ENCODE results near the gene DISP2.

The DISP2 gene

DNA sequence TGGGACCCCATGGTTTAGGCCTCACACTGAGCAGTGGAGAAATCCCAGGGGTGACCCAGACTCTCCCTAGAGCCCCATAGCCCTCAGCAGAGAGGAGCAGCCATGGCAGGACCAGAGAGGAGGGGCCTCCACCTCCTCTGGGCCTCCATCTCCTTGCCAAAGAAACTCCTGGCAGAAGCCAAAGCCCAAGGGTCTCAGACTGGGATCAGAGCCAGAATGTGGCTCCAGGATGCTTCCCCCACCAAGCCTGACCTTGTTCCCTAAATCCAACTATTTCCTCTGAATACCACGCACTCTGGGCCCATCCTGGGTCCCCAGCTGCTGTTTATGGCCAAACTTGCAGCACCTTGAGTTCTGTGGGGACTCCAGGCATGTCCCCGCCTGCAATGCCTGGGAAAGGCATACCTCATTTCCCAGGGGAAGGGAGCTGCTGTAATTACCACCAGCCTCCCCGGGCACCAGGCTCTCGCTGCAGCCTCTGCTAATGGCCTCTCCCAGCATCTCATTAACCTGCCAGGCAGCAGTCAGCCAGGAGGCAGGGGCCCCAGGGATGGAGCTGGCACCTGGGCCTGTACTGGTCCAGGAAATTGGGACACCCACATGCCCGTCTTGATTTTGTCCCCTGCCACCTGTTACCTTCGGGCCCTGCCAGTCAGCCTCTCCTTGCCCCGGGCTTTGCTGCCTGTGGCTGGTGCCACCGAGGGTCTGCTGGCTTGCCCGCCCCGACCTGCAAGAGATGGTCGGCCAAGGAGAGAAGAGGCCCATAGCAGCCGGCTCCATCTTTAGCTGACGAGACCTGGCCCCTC lies 21.9 kb upstream of the DISP2 start:
- Histone ChIP-seq H3K36me3 (ENCODE audit: control insufficient read depth, insufficient read depth, low read length) (no peaks in the 10 kb centered on the region), H3K27ac (ENCODE audit: insufficient read depth, low read depth, low read length, poor library complexity, severe bottlenecking) (no peak overlapping the region), H3K9me3 (ENCODE audit: control insufficient read depth, low read length) (no peaks in the 10 kb centered on the region), H3K27me3 (ENCODE audit: control insufficient read depth, insufficient read depth, low read length, poor library complexity, severe bottlenecking) (no peaks in the 10 kb centered on the region), H3K4me3 (ENCODE audit: insufficient read depth, low read depth, low read length) (no peak overlapping the region), H3K4me1 (ENCODE audit: control insufficient read depth, insufficient read depth, low read length) (peaks cover 24% of the 10 kb centered on the region)
- WGBS, 2 experiments = 84 to 91% methylated on average over 11 to 13 of the region's 13 CpGs

- Histone ChIP-seq H3K4me1 (ENCODE audit: control insufficient read depth, insufficient read depth, low read length) (peaks cover 26% of the 10 kb centered on the region), H3K9me3 (ENCODE audit: control insufficient read depth, low read length) (no peaks in the 10 kb centered on the region), H3K4me3 (ENCODE audit: insufficient read depth, low read depth, low read length) (no peak overlapping the region), H3K36me3 (ENCODE audit: control insufficient read depth, insufficient read depth, low read length) (no peaks in the 10 kb centered on the region), H3K27me3 (ENCODE audit: control insufficient read depth, insufficient read depth, low read length, poor library complexity, severe bottlenecking) (no peaks in the 10 kb centered on the region), H3K27ac (ENCODE audit: insufficient read depth, low read depth, low read length, poor library complexity, severe bottlenecking) (no peak overlapping the region)
- 36 to 44% methylated on average over 5 of the region's 5 CpGs for WGBS, 2 experiments
These were observed 21.3 kb upstream of the DISP2 start for GRCh38 chr15:40336744-40337122.

- Histone ChIP-seq H3K27me3 (ENCODE audit: control insufficient read depth, insufficient read depth, low read length, poor library complexity, severe bottlenecking) (no peaks in the 10 kb centered on the region), H3K36me3 (ENCODE audit: control insufficient read depth, insufficient read depth, low read length) (no peaks in the 10 kb centered on the region), H3K9me3 (ENCODE audit: control insufficient read depth, low read length) (no peaks in the 10 kb centered on the region), H3K27ac (ENCODE audit: insufficient read depth, low read depth, low read length, poor library complexity, severe bottlenecking) (no peak overlapping the region), H3K4me3 (ENCODE audit: insufficient read depth, low read depth, low read length) (no peak overlapping the region), H3K4me1 (ENCODE audit: control insufficient read depth, insufficient read depth, low read length) (peaks cover 26% of the 10 kb centered on the region)
- WGBS, 2 experiments = 72 to 75% methylated on average over 19 of the region's 19 CpGs
These were observed 20.4 kb upstream of the DISP2 start for GRCh38 chr15:40337597-40337996.

DNA sequence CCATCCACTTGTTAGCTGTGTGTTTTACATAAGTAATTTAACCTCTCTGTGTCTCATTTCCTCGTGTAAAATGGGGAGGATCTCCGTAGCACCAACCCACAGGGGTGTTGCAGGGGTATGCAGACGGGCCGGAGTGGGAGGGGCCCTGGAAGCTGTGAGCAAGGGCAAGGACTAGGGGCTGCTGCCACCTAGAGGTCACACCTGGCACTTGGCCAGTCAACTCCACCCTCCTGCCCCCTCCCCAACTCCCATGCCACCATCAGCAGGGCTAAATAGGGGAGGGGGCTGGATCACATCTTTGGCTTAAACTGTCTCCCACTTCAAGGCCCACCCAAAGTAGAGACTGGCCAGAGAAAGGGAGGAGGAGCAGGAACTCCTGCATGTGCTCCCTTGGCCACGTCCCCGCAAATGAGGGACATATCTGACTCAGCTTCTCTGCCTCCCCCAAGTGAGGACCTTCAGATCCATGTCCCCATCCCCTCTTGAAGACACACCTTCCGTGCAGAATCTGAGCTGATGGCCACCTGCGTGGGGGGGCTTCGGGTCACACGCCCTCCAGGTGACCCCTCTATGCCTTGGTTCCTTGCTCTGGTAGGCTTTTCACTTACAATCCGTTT lies 19.9 kb upstream of the DISP2 start:
- Histone ChIP-seq H3K36me3 (ENCODE audit: control insufficient read depth, insufficient read depth, low read length) (no peaks in the 10 kb centered on the region), H3K9me3 (ENCODE audit: control insufficient read depth, low read length) (no peaks in the 10 kb centered on the region), H3K27ac (ENCODE audit: insufficient read depth, low read depth, low read length, poor library complexity, severe bottlenecking) (no peak overlapping the region), H3K27me3 (ENCODE audit: control insufficient read depth, insufficient read depth, low read length, poor library complexity, severe bottlenecking) (no peaks in the 10 kb centered on the region), H3K4me3 (ENCODE audit: insufficient read depth, low read depth, low read length) (no peak overlapping the region), H3K4me1 (ENCODE audit: control insufficient read depth, insufficient read depth, low read length) (peaks cover 26% of the 10 kb centered on the region)
- 38 to 39% methylated on average over 11 of the region's 11 CpGs for WGBS, 2 experiments

- Histone ChIP-seq H3K27me3 (ENCODE audit: control insufficient read depth, insufficient read depth, low read length, poor library complexity, severe bottlenecking) (no peaks in the 10 kb centered on the region), H3K36me3 (ENCODE audit: control insufficient read depth, insufficient read depth, low read length) (no peaks in the 10 kb centered on the region), H3K4me1 (ENCODE audit: control insufficient read depth, insufficient read depth, low read length) (peaks cover 22% of the 10 kb centered on the region), H3K9me3 (ENCODE audit: control insufficient read depth, low read length) (no peaks in the 10 kb centered on the region), H3K27ac (ENCODE audit: insufficient read depth, low read depth, low read length, poor library complexity, severe bottlenecking) (no peak overlapping the region), H3K4me3 (ENCODE audit: insufficient read depth, low read depth, low read length) (no peak overlapping the region)
- WGBS, 2 experiments = 87 to 88% methylated on average over 11 of the region's 11 CpGs
These were observed 18.9 kb upstream of the DISP2 start for GRCh38 chr15:40338921-40339620.

DNA sequence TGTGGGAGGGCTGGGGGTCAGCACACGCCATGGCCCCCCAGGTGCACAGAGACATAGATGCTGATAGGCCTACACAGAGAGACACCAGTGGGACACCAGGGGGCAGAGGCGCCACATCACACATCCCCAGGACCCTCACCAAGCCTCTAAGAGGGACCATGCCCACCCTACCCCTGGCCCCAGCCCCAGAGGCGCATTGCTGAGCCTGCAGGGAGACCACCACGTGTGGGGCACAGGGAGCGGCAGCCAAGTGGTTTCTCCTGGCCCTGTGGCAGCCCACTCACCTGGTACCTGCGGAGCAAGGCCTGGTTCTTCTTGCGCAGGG lies 18.4 kb upstream of the DISP2 start:
- Histone ChIP-seq H3K4me1 (ENCODE audit: control insufficient read depth, insufficient read depth, low read length) (peaks cover 19% of the 10 kb centered on the region), H3K4me3 (ENCODE audit: insufficient read depth, low read depth, low read length) (no peak overlapping the region), H3K27ac (ENCODE audit: insufficient read depth, low read depth, low read length, poor library complexity, severe bottlenecking) (no peak overlapping the region), H3K27me3 (ENCODE audit: control insufficient read depth, insufficient read depth, low read length, poor library complexity, severe bottlenecking) (no peaks in the 10 kb centered on the region), H3K9me3 (ENCODE audit: control insufficient read depth, low read length) (no peaks in the 10 kb centered on the region), H3K36me3 (ENCODE audit: control insufficient read depth, insufficient read depth, low read length) (no peaks in the 10 kb centered on the region)
- WGBS, 2 experiments = 84 to 86% methylated on average over 7 of the region's 7 CpGs

GRCh38 chr15:40340038-40340739 lies 17.8 kb upstream of the DISP2 start:
- H3K4me1 ChIP-seq (ENCODE audit: control insufficient read depth, insufficient read depth, low read length) = peaks cover 19% of the 10 kb centered on the region
- H3K4me3 ChIP-seq (ENCODE audit: insufficient read depth, low read depth, low read length) = no peak overlapping the region
- H3K27ac ChIP-seq (ENCODE audit: insufficient read depth, low read depth, low read length, poor library complexity, severe bottlenecking) = no peak overlapping the region

DNA sequence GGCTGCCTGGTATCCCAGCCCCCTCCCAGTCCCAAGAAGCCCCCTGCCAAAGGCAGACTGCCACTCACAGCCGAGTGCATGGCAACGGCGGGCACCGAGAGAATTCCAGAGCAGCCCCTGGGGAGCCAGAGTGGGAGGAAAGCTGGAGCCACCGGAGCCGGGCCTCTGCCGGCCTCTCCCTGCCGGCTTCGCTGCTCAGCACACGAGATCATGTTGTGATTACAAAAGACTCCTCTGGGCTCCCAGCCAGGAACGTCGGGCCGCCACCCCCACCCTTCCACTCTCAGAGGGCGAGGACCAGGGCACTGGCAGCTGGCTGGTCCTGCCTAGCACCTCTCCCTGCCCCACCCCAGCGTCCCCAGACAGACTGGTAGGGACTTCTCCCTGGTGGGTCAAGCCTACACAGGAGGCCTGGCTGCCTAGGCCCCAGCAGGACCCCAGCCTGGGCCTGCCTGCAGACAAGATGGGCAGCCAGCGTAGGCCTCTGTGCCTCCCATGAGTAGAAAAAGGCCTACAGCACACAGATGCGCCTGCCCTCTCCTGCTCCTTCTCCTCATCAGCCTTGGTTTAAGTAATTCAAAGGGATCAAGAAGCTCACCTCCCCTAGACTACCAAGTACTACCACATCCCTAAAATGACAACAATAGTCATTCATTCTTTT lies 17.1 kb upstream of the DISP2 start, which contains the start of gene CCDC9B:
TSS of gene CCDC9B (minus strand) at position 200 of the 661 bp plus-strand sequence. CDS start at position 80, 120 bp downstream.
- Histone ChIP-seq H3K27me3 (ENCODE audit: control insufficient read depth, insufficient read depth, low read length, poor library complexity, severe bottlenecking) (no peaks in the 10 kb centered on the region), H3K4me1 (ENCODE audit: control insufficient read depth, insufficient read depth, low read length) (peaks cover 19% of the 10 kb centered on the region), H3K4me3 (ENCODE audit: insufficient read depth, low read depth, low read length) (no peak within 1 kb of the TSS), H3K36me3 (ENCODE audit: control insufficient read depth, insufficient read depth, low read length) (no peaks in the 10 kb centered on the region), H3K9me3 (ENCODE audit: control insufficient read depth, low read length) (no peaks in the 10 kb centered on the region), H3K27ac (ENCODE audit: insufficient read depth, low read depth, low read length, poor library complexity, severe bottlenecking) (no peak within 1 kb of the TSS)
- WGBS, 2 experiments = 43 to 49% methylated on average over 17 of the region's 17 CpGs

More at GRCh38 chr15:40340038-40340739, 17.8 kb upstream of the DISP2 start:
- H3K9me3 ChIP-seq (ENCODE audit: control insufficient read depth, low read length) = no peaks in the 10 kb centered on the region
- no peaks in the 10 kb centered on the region for H3K36me3 ChIP-seq (ENCODE audit: control insufficient read depth, insufficient read depth, low read length)
- H3K27me3 ChIP-seq (ENCODE audit: control insufficient read depth, insufficient read depth, low read length, poor library complexity, severe bottlenecking) = no peaks in the 10 kb centered on the region
- 75 to 76% methylated on average over 14 of the region's 14 CpGs for WGBS, 2 experiments

GRCh38 chr15:40342416-40343320 lies 15.4 kb upstream of the DISP2 start:
- Histone ChIP-seq H3K36me3 (ENCODE audit: control insufficient read depth, insufficient read depth, low read length) (no peaks in the 10 kb centered on the region), H3K27ac (ENCODE audit: insufficient read depth, low read depth, low read length, poor library complexity, severe bottlenecking) (no peak overlapping the region), H3K27me3 (ENCODE audit: control insufficient read depth, insufficient read depth, low read length, poor library complexity, severe bottlenecking) (no peaks in the 10 kb centered on the region), H3K4me1 (ENCODE audit: control insufficient read depth, insufficient read depth, low read length) (peaks cover 21% of the 10 kb centered on the region), H3K4me3 (ENCODE audit: insufficient read depth, low read depth, low read length) (no peak overlapping the region), H3K9me3 (ENCODE audit: control insufficient read depth, low read length) (no peaks in the 10 kb centered on the region)
- 80 to 84% methylated on average over 7 of the region's 7 CpGs for WGBS, 2 experiments

Measured in ectodermal cell (in vitro differentiated cells).